HepG2 (cell line): ENCODE results near the gene DMBT1.

Experiments used
- FOXM1 ChIP-seq: sonication (generic); formaldehyde crosslinking; IDR thresholded peaks from 2 replicates; pipeline ENCODE4 v1.5.0; 2020; ENCODE audit warnings: missing genetic modification reagents
- HNF1A ChIP-seq, 2 experiments: sonication (generic) in 1 of 2; formaldehyde crosslinking in 1 of 2; IDR thresholded peaks; 2 replicates each; pipeline versions ENCODE4 v1.4.0 to v1.6.1; 2016 to 2020; ENCODE audit warnings: borderline replicate concordance in 1 of 2, low read depth in 1 of 2, mild to moderate bottlenecking in 1 of 2, missing genetic modification reagents in 1 of 2
- SIN3A ChIP-seq: IDR thresholded peaks from 2 replicates; pipeline ENCODE4 v1.6.1; 2011; ENCODE audit warnings: low read depth, mild to moderate bottlenecking, control low read depth, low read length, borderline replicate concordance
- SKIL ChIP-seq: sonication (generic); formaldehyde crosslinking; IDR thresholded peaks from 2 replicates; pipeline ENCODE4 v1.8.0; 2022; ENCODE audit warnings: missing genetic modification reagents, mild to moderate bottlenecking, moderate library complexity, borderline replicate concordance
- ZNF230 ChIP-seq: sonication (generic); formaldehyde crosslinking; IDR thresholded peaks from 2 replicates; pipeline ENCODE4 v1.4.0; 2020; ENCODE audit warnings: mild to moderate bottlenecking, missing genetic modification reagents

- TF ChIP-seq HNF1A (IDR thresholded peaks at IDR 0.05; ENCODE audit: low read depth): no peak
- no peak for TF ChIP-seq HNF1A (CRISPR knock-in tag; IDR thresholded peaks at IDR 0.05; ENCODE audit: borderline replicate concordance)
- no peak for TF ChIP-seq FOXM1 (CRISPR knock-in tag)
- TF ChIP-seq SKIL: no peak
- no peak for TF ChIP-seq ZNF230 (CRISPR knock-in tag)
- TF ChIP-seq SIN3A: no peak
Observed at GRCh38 chr10:122519873-122520272, 40.7 kb upstream of the DMBT1 start.
